HL-60 (cell line): Measurements from ENCODE around the gene COPS9.

ENCODE experiments used
- DNase-seq, 2 experiments: peaks; one replicate each; pipeline ENCODE4 v3.0.0-alpha.2; 2010 to 2020; ENCODE audit warnings: low read depth in 1 of 2, low spot score in 1 of 2
- H3K27ac ChIP-seq: fragments of 250-450 bp; sonication (Bioruptor Pico); replicated peaks from 2 replicates; pipeline ENCODE4 v1.5.1; 2020; ENCODE audit warnings: mild to moderate bottlenecking, moderate library complexity
- H3K27me3 ChIP-seq: fragments of 250-450 bp; sonication (Bioruptor Pico); 2 replicates; pipeline ENCODE4 v1.5.1; 2021; ENCODE audit warnings: mild to moderate bottlenecking, moderate library complexity; ENCODE audit not compliant: insufficient read depth, poor library complexity, severe bottlenecking
- H3K4me3 ChIP-seq: replicated peaks from 2 replicates; pipeline ENCODE4 v1.5.1; 2011; ENCODE audit warnings: mild to moderate bottlenecking, control low read depth, low read length; ENCODE audit not compliant: insufficient read depth
- GABPA ChIP-seq: IDR thresholded peaks from 2 replicates; pipeline ENCODE4 v1.6.1; 2012; ENCODE audit warnings: low read depth
- POLR2AphosphoS5 ChIP-seq: IDR thresholded peaks from 2 replicates; pipeline ENCODE4 v1.6.1; 2012; ENCODE audit warnings: low read depth
- SPI1 ChIP-seq: IDR thresholded peaks from 2 replicates; pipeline ENCODE4 v1.6.1; 2012; ENCODE audit warnings: low read depth, mild to moderate bottlenecking, borderline replicate concordance
- TF ChIP-seq, protein P1 (sequence below): IDR thresholded peaks from 2 replicates; pipeline ENCODE4 v1.6.1; 2012; ENCODE audit warnings: low read depth; ENCODE audit not compliant: insufficient replicate concordance
- TF ChIP-seq, protein P2 (sequence below): IDR thresholded peaks from one replicate; pipeline ENCODE4 v1.5.1; 2011; ENCODE audit warnings: low read length, control low read depth, inconsistent platforms; ENCODE audit not compliant: insufficient read depth

Gene COPS9

DNA sequence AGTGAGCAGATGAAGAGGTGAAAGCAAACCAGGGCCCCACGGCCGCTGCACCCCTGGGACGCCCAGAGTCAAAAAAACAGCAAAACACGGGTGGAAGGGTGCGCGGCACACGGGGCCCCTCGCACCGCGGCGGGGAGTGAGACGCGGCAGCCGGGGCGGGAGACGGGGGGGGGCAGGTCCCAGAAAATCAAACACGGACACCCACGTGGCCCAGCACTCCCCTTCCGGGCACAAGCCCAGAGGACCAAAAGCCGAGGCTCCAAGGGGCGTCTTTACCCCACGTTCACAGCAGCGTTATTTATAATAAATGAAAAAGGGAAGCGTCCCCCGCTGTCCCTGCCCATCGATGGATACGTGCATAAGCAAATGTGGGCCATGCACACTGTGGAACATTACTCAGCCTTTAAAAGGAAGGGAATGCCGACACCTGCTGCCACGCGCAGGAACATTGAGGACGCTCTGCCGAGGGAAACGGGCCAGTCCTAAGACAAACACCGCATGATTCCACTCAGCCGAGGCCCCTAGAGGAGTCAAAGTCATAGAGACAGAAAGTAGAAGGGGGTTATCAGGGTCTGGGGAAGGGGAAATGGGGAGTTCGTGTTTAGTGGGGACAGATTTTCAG lies 677 bp upstream of the COPS9 start:
- peak; percentile 3; the same call in 1 of the 2 replicates for TF ChIP-seq SPI1
- TF ChIP-seq, protein P1, sequence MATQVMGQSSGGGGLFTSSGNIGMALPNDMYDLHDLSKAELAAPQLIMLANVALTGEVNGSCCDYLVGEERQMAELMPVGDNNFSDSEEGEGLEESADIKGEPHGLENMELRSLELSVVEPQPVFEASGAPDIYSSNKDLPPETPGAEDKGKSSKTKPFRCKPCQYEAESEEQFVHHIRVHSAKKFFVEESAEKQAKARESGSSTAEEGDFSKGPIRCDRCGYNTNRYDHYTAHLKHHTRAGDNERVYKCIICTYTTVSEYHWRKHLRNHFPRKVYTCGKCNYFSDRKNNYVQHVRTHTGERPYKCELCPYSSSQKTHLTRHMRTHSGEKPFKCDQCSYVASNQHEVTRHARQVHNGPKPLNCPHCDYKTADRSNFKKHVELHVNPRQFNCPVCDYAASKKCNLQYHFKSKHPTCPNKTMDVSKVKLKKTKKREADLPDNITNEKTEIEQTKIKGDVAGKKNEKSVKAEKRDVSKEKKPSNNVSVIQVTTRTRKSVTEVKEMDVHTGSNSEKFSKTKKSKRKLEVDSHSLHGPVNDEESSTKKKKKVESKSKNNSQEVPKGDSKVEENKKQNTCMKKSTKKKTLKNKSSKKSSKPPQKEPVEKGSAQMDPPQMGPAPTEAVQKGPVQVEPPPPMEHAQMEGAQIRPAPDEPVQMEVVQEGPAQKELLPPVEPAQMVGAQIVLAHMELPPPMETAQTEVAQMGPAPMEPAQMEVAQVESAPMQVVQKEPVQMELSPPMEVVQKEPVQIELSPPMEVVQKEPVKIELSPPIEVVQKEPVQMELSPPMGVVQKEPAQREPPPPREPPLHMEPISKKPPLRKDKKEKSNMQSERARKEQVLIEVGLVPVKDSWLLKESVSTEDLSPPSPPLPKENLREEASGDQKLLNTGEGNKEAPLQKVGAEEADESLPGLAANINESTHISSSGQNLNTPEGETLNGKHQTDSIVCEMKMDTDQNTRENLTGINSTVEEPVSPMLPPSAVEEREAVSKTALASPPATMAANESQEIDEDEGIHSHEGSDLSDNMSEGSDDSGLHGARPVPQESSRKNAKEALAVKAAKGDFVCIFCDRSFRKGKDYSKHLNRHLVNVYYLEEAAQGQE: no peak
- peak overlapping the region; percentile 62 for H3K27ac ChIP-seq
- H3K27me3 ChIP-seq: no peaks in the 10 kb centered on the region
- DNase-seq: no peak
- peak overlapping the region; percentile 98 for H3K4me3 ChIP-seq

- no peak for DNase-seq
- Histone ChIP-seq H3K27ac (peak overlapping the region; percentile 62), H3K4me3 (peak overlapping the region; percentile 98), H3K27me3 (no peaks in the 10 kb centered on the region)
- TF ChIP-seq SPI1 (no peak), POLR2AphosphoS5 (no peak), GABPA (no peak)
- TF ChIP-seq, protein P2, sequence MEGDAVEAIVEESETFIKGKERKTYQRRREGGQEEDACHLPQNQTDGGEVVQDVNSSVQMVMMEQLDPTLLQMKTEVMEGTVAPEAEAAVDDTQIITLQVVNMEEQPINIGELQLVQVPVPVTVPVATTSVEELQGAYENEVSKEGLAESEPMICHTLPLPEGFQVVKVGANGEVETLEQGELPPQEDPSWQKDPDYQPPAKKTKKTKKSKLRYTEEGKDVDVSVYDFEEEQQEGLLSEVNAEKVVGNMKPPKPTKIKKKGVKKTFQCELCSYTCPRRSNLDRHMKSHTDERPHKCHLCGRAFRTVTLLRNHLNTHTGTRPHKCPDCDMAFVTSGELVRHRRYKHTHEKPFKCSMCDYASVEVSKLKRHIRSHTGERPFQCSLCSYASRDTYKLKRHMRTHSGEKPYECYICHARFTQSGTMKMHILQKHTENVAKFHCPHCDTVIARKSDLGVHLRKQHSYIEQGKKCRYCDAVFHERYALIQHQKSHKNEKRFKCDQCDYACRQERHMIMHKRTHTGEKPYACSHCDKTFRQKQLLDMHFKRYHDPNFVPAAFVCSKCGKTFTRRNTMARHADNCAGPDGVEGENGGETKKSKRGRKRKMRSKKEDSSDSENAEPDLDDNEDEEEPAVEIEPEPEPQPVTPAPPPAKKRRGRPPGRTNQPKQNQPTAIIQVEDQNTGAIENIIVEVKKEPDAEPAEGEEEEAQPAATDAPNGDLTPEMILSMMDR: no peak
- TF ChIP-seq, protein P1: no peak
These were observed 446 bp downstream of the COPS9 start for GRCh38 chr2:240135706-240136012.

DNA sequence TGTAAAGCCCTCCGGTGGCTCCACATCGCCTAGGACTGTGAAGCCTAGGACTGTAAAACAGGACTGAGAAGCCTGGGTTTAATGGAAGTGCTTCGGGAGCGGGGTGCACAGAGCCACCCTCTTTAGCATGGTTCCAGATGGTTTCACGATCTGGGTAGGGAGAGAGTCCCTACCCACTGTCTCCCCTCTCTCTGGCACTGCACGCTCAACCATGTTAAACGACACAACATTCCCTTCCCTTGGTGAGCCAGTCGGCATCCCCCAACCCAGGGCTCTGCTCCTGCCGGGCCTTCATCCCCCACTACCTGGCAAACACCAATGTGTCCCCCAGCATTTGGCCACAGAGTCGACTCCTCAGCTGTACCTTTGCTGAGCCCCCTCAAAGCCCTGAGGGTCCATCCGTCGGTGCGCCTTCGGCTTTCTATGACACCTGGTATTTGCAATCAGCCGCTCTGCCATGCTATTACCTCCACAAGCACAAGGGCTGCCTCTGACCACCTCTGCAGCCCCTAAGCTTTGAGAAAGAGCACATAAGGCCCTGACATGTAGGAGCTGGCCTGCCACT lies 1.1 kb downstream of the COPS9 start:
- no peaks in the 10 kb centered on the region for H3K27me3 ChIP-seq
- no peak for DNase-seq
- peak overlapping the region; percentile 62; the same call in 1 of the 2 replicates for H3K27ac ChIP-seq

More for the DNA sequence above, 1.1 kb downstream of the COPS9 start:
- peak overlapping the region; percentile 98 for H3K4me3 ChIP-seq
- TF ChIP-seq POLR2AphosphoS5 (no peak), SPI1 (no peak), GABPA (no peak)
- TF ChIP-seq, protein P1: no peak
- TF ChIP-seq, protein P2: no peak
